SH-SY5Y (cell line): ENCODE data around the gene PRKCB.

Experiments used
- GATA2 ChIP-seq: IDR thresholded peaks from 2 replicates; pipeline ENCODE4 v1.6.1; 2011; ENCODE audit warnings: mild to moderate bottlenecking, low read depth, low read length
- GATA3 ChIP-seq: IDR thresholded peaks from 2 replicates; pipeline ENCODE4 v1.6.1; 2011; ENCODE audit warnings: low read depth, mild to moderate bottlenecking, low read length, moderate library complexity

DNA sequence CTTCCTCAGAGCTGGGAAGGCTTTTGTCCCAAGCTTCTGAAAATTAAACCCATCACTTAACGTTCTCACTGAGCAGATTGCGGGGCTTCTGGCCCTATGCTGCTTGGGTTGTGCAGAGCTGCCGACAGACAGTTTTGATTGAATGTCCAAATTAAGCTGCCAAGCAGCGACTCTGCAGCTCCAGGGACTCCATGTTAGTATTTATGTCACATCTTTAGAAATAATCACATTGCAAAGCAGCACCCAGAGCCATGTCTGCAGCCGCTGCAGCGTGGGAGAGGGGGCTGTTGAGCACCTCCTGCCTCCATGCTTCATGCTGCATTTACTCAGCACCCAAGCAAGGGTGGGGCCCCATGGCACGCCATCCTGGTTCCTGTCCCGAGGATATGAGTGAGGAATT, 242.2 kb downstream of the PRKCB start:
- TF ChIP-seq GATA3: no peak
- TF ChIP-seq GATA2: no peak
